NB4 (cell line): ENCODE measurements around the gene CCND1.

Experiments
- POLR2A ChIP-seq: IDR thresholded peaks from 2 replicates; pipeline ENCODE4 v1.6.1; 2011; ENCODE audit warnings: mild to moderate bottlenecking; ENCODE audit not compliant: insufficient read length; ENCODE audit errors: extremely low read depth
- TF ChIP-seq, protein P1 (sequence below): IDR thresholded peaks from one replicate; pipeline ENCODE4 v1.5.1; 2012; ENCODE audit warnings: low read depth, low read length

DNA sequence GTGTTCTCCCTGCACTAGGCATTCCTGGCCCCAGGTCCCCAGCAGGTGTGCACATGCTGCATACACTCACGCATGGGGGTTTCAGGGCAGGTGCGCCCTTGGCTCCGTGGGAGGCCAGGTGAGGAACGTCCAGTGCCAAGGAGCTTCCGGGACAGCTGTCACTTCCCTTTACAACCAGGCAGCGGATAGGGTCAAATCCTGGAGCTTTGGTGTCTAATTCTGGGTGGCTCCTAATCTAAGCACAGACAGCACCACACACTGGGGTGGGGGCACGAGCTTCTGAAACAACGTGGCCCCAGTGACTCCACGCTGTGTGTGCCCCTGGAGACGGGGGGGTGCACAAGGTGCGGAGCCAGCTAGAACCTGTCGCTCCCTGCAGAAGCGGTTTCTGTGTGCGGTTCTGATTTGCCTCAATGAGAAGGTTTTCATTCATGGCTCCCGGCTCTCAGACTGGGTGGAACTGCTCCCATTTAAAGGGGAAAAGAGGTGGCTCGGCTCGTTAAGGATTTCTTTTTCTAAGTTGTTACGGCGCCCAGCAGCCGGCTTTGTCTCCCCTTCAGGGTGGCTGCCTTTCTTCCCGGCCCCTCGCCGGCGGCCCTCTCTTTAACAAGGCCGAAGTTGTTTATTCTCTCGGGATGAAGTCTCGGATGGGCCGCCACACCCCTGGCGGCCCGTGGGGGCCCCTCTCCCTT is 5.0 kb downstream of the CCND1 start:
- TF ChIP-seq, protein P1, sequence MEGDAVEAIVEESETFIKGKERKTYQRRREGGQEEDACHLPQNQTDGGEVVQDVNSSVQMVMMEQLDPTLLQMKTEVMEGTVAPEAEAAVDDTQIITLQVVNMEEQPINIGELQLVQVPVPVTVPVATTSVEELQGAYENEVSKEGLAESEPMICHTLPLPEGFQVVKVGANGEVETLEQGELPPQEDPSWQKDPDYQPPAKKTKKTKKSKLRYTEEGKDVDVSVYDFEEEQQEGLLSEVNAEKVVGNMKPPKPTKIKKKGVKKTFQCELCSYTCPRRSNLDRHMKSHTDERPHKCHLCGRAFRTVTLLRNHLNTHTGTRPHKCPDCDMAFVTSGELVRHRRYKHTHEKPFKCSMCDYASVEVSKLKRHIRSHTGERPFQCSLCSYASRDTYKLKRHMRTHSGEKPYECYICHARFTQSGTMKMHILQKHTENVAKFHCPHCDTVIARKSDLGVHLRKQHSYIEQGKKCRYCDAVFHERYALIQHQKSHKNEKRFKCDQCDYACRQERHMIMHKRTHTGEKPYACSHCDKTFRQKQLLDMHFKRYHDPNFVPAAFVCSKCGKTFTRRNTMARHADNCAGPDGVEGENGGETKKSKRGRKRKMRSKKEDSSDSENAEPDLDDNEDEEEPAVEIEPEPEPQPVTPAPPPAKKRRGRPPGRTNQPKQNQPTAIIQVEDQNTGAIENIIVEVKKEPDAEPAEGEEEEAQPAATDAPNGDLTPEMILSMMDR, result no peak
- TF ChIP-seq POLR2A, result no peak
